ENCODE results near the gene AFF1.
A peak's percentile ranks its signal among the peaks of the same experiment; 100 is the strongest.

The AFF1 gene

DNA sequence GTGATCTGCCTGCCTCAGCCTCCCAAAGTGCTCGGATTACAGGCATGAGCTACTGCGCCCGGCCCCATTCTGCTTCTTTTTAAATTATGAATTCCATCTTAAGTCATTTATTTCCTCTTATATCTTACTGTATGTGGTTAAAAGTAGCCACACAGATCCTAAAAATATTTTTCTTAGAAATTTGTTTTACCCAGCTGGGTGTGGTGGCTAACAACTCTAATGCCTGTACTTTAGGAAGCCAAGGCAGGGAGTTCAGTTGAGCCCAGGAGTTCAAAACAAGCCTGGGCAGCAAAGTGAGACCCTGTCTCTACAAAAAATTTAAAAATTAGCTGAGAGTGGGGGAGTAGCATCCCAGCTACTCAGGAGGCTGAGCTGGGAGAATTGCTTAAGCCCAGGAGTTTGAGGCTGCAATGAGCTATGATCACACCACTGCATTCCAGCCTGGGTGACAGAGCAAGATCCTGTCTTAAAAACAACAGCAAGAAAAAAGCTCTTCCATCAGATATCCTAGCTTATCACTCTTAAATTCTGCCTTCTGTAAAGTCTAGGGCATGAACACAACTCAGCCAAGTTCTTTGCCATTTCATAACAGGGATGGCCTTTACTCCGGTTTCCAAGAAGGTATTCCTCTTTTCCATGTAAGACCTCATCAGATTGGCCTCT, 15.1 kb upstream of the AFF1 start:
- DNase-seq (ENCODE audit: low spot score): no peak

DNA sequence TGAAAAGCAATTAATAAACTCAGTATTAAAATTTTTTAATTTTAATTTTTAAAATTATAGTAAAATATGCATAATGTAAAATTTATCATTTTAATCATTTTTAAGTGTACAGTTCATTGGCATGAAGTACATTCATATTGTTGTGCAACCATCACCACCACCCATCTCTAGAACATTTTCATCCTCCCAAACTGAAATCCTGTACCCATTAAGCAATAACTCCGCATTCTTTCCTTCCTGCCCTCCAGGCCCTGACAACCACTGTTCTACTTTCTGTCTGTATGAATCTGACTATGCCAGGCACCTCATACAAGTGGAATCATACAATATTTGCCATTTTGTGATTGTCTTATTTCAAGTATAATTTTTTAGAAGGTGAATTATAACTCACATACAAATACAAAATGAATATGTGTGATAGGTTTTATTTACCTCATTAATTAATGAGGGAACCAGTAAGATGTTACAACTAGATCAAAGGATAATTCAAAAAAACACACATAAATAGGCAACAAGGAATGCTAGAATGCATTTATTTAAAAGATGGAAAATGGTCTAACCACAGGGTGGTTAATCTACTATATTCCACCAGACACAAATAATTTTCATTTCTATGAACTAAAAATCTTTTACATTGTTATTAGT, 13.1 kb upstream of the AFF1 start:
- DNase-seq (ENCODE audit: low spot score): no peak

DNA sequence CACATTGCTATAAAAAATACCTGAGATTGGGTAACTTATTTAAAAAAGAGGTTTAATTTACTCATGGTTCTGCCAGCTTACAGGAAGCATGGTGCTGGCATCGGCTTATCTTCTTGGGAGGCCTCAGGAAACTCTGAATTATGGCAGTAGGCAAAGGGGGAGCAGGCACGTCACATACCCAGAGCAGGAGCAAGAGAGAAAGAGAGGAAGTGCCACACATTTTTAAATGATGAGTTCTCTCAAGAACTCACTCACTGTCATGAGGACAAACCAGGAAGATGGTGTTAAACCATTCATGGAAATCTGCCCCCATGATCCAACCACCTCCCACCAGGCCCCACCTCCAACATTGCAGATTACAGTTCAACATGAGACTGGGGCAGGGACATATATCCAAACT, 10.0 kb upstream of the AFF1 start:
- peak; percentile 72 for DNase-seq (ENCODE audit: low spot score)

DNA sequence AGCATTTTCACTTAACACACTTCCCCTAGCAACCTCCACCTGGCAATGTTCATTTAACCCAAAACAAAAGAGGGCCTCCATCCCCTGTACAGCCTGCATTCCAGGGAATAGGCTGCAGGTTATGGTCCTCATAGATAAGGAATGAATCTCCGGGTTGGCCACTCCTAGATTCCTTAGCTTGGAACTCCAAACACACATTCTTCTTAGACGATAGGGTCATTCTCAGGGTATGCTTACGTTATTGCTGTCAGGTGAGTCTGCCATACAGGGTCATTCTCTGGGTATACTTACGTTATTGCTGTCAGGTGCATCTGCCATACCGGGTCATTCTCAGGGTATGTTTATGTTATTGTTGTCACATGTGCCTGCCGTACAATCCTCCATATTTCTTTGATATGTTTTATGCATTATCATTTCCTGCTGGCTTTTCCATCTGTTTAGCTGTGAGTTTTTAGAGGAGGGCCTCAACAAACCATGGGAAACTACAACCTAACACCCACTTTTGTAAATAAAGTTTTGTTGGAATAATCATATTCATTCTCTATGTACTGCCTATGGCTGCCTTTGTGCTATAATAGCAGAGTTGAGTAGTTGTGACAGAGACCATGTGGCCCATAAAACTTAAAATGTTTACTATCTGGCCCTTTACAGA, 8.2 kb upstream of the AFF1 start:
- no peak for DNase-seq (ENCODE audit: low spot score)

DNA sequence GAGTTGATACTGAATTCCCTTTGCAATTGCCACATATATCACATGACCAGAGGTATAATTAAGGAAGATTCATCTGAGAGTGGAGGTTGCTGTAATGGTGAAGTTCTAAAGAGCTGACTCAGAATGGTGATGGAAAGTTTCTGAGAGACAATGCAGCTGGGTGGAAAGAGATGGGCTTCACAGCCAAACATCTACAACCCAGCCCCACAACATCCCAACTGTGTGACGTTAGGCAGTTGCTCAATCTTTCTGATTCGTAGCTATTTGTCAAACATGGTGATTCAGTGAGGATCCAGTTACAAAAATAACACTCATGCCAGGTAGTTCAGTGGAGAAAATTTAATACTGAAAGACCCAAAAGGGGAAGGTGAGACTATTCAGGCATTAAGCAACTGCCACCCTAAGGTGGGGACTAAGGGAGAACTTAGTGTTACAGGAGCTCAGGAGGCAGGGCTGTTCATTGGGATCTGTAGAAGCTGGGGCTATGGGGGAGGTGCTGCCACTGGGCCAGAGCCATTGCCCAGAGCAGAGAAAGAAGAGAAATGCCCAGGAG, 6.9 kb upstream of the AFF1 start:
- peak; percentile 70 for DNase-seq (ENCODE audit: low spot score)

DNA sequence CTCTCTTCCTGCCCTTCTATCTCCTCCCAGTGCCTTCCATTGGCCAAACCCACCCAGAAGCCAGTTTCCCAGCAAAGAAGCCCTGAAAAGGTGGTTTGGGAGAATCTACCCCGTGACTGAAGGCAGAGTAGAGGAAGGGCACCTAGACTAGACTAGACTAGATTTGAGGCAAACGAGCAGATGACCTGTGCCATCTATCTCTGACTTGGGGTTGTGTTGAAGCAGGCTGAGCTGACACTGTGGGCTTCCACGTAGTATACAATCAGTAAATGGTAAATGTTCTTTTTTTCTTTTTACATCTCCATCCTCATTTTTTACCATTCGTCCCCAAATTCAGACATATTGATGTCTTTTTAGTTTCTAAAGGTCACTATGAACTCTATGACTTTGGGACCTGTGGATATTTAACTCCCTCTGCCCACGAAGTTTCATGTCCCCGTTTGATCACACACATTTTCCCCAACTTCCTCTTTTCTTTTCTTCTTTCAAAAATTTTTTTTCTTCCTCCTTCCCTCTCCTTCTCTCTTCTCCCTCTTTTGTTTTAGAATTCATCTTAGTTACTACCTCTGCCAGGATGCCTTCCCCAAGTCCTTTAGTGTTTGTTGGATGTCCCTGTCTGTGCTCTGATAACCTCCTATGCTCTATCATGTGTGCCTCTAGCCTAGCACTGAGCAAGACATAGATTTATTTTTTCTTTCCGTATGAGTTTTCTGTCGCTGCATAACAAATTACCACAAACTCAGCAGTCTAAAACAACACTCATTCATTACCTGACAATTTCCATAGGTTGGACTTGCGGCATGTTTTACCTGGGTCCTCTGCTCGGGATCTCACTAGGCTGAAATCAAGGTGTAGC, 6.2 kb upstream of the AFF1 start:
- no peak for DNase-seq (ENCODE audit: low spot score)

DNA sequence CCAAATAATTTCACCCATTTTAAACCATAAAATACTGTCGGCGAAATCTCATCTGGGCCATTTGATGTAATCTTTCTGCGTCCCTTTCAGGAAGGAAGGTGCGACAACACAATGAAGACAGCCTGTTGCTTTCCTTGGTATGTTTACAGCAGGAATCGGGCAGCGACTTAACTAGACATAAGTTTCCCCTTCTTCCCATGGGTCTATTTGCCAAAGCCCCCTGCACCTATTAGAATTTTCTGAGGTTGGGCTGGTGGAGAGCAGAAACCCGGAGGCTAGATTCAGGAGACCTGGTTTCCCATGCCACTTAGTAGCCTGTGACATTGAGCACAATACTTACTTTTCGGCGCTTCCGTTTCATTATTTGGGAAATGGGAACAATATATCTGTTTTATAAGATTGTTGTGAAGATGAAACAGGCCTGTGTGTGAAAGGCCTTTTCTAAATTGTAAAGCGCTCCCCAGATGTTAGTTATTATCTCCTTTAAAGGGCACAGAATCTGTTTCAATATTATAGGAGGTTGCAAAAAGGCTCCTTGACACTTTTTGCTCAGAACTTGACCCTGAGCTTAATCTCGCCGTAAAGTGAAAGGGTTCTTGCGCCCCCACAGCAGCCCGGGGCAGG, 552 bp upstream of the AFF1 start:
- peak; percentile 43 for DNase-seq (ENCODE audit: low spot score)

DNA sequence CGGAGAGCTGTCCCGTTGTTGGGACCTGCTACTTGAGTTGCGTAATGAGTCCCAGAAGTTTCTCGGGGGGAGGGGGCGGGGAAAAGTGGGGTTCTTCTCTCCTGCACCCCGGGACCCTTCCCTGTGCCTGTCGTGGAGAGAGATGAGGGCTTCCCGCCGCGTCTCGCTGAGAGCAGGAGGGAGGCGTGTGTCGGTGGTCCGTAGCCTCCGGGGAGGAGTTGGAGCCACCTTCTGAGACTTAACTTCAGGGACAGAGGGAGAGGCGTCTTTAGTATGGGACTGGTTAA, 698 bp downstream of the AFF1 start:
- no peak for DNase-seq (ENCODE audit: low spot score)

DNA sequence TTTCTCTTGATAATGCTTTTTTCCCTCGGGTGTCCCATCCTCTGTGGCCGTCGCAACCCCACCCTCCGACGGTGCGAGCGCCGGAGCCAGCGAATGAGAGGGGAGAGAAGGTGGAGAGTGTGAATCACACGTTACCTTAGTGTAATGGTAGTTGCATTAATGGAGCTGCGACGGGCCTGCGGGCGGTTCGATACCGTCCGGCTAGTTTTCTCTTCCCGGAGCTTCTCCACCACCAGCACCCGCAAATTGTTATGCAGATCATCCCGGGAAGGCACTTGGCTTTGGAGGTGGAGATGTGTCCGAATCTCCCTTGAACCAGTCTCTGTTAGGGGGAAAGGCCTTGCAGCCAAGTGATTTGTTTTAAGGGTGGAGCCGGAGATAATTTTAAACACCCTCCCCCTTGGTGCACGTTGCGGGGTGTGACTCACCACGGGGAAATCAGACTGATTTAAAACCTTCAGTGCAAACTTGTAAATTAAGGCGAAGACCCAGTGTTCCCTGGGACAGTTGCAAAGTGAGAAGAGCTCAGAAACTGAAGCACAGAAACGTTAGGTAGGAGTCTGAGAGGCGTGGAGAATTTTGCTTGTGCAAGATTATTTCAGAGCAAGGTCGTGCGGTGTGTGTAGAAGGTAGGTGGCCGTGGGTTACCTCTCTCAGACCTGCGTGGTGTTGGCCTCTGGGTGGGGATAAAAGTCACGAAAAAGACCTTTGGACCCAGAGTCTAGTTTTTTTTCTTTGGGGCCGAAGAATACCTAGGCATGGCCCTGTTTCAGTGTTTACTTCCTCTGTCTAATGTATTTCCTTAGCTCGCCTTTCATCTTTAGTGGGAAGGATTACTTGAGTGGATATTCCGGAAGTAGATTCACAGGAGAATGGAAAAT, 1.3 kb downstream of the AFF1 start:
- DNase-seq (ENCODE audit: low spot score): peak; percentile 93

DNA sequence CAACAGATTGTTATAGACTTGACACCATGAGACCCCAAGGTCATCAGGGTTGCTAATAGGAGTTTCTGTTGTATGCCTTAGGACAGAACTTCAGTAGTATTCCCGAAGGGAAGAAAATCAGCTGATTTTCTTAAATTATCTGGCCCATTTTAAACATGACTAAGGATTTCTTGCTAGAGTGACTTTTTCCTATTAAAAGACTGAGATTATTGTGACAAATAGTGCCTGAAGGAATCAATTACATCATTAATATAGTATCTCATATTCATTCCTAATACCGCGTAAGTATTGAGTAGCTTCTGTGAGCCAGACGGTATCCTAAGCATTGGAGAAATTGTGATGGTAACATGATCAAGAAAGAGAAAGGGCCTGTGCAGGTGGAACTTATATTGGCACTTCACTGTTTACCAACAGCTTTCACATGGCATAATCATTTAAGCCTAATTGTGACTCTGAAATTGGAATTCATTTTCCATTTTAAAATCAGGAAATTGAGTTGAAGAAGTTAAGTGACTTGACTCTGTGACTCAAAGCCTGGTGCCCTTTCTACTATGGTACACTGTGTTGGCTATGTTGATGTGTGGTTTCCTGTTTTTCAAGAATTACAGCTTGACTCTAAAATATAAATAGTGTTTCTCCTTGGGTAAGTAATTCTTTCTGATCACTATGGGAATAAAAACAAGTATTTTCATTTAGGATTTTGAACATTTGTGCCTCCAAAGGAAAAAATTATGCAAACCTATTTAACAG, 4.1 kb downstream of the AFF1 start:
- DNase-seq (ENCODE audit: low spot score): no peak

DNA sequence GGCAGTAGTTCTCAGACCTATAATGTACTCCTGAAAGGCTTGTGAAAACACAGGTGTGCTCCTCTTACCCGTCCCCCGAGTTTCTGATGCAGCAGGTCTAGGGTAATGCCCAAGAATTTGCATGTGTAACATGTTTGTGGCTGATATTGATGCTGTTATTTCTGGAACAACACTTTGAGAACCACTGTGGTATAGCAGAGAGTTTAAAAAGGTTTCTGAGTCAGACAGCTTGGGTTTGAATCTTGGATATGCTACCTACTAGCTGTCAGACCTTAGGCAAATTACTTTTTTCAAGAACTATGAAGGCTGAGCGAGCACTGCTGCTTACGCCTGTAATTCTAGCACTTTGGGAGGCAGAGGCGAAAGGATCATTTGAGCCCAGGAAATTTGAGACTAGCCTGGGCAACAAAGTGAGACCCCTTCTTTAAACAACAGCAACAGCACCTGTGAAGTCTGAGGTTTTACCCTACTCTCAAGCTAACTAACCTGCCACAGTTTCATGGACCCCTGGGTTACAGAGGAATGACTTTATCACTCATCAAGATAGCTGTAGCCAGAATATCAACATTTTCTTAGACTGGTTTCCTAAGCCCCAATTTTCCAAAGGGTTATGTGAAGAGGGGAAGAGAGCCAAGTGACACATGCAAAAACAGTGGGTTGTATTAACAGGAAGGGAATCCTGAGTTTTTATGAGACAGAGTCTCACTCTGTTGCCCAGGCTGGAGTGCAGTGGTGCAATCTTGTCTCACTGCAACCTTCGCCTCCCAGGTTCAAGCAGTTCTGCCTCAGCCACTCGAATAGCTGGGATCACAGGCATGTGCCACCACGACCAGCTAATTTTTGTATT, 5.1 kb downstream of the AFF1 start:
- DNase-seq (ENCODE audit: low spot score): no peak

DNA sequence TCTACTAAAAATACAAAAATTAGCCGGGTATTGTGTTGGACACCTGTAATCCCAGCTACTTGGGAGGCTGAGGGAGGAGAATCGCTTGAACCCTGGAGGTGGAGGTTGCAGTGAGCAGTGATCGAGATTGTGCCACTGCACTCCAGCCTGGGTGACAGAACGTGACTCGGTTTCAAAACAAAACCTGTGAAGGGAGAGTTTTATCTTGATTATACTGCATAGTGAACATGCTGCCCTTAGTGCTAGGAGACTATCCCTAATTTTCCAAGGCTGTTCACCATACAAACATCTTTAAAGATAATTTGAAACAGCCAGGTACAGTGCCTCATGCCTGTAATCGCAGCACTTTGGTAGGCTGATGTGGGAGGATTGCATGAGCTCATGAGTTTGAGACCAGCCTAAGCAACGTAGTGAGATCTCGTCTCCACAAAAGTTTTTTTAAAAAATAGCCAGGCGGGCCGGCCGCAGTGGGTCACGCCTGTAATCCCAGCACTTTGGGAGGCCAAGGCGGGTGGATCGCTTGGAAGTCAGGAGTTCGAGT, 6.2 kb downstream of the AFF1 start:
- DNase-seq (ENCODE audit: low spot score): no peak

DNA sequence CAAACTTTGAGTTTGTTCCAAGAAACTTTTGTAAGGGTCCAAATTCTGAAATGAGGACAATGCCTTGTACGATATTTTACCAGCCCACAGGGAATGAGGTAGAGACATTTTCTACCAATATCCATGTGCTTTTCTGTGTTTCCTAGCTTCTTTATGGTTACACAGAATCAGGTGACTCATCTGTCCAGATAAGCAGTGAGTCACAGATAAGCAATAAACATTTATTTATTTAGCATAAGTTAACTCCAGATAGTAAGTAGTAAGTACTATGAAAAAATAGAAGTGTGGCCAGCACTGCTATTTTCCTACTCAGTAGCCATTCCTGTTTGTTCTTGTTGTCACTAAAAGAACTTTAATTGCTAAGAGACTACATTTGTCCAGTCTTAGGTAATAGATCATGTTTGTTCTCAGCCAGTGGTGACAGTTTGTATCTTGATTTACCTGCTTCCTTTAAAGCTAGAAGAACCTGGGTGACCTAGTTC, 7.4 kb downstream of the AFF1 start:
- peak; percentile 18 for DNase-seq (ENCODE audit: low spot score)

DNA sequence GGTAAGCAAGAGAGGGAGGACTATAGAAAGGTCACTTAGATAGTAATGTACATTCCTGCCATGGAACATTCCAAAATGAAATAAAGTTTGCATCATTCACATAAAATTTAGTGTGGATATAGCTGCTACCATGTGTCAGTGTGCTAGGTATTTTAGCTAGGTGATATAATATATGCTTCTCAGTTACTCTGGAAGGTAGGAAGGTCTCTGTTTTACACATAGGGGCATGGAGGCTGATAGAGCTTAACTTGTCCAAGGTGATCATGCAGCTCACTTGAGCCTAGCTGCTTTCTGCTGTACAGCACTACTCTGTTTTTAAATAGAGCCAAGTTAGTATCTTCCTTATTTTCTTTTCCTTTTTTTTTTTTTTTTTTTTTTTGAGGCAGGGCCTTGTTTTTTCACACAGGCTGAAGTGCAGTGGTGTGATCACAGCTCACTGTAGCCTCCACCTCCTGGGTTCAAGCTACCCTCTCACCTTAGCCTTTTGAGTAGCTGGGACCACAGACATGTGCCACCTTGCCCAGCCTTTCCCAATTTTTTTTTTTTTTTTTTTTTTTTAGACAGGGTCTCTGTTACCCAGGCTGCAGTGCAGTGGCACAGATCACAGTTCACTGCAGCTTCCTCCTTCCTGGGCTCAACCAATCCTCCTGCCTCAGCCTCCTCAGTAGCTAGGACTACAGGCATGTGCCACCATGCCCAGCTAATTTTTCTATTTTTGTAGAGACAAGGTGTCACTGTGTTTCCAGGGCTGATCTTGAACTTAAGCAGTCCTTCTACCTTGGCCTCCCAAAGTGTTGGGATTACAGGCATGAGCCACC, 10.4 kb downstream of the AFF1 start:
- DNase-seq (ENCODE audit: low spot score): no peak

DNA sequence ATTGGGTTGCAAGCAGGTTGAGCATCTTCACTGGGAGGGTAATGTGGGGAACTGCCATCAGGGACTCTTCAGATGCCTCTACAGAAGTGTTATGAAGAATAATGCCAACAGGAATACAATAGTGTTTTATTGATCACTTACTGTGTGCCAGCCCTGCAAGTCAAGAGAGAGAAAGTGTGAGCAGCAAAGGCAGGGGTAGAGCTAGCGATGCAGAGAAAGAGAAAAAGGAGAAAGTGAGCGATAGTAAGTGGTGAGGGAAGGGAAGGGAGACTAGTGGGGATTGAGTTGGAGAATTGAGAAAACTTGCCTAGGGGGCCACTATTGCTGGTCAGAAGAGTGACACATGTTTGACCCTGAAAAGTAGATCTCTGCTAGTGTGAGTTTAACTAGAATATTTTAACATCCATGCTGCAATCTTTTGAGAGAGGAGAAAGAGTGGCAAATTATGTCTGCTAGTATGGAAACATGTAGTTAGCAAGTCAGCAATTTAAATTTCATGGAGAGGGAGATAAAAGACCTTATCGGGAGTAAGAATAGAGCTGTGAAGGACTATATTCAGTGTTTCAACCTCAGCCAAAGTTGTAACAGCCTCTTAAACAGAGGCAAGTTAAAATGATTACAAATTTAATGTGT, 12.2 kb downstream of the AFF1 start:
- DNase-seq (ENCODE audit: low spot score): no peak

DNA sequence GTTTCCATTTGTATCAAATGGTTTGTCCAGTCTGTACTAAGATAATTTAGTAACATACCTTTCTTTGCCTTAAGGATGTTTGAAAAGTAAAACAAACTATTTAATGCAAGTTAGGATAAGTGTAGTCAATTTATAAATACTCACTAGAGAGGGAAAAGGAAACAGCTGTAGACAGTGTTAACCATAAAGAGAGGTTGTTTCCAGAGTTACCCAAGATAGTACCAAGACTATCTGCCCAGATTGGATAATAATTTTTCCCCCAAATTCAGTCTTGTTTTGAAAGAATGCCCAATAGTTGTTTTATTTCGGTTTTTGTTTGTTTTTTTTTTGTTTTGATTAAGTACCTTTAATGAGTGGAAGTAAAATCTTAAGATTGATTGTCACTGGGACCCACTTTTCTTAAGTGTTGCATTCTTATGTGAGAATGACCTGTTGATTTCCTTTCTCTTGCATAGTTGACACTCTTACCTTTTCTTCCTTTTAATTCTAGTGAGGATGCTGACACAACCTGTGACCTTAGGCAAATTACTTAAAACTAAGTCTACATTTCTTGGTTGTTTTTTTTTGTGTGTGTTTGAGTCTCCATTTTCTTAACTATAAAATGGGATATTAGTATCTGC, 12.8 kb downstream of the AFF1 start:
- DNase-seq (ENCODE audit: low spot score): no peak

DNA sequence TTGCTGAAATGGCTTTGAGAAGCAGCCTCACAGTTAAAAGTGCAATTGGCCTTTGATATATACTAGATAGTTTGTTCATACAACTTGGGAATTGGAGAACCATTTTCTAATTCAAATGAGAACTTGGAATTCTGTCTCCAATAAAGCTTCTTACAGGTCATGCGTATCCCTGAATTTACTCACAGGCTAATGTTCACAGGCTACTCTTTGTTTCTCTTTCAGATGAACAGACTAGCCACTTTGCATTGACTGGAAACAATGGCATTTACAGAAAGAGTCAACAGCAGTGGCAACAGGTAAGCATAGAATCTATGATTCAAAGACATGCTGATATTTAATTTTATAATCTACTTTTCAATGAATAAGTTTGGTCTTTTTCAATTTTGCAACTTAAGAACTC, 13.5 kb downstream of the AFF1 start:
- no peak for DNase-seq (ENCODE audit: low spot score)
